K562 (cell line): Measurements from ENCODE around the gene SGMS1. TPM values are rescaled to one million over a fixed set of nuclear protein-coding genes. Genes with fewer than 3 reads are reported as not detected.
A peak's percentile ranks its signal among the peaks of the same experiment; 100 is the strongest.

Experiments
- JUND ChIP-seq, 2 experiments: IDR thresholded peaks; 2 replicates in 1 of 2; 3 replicates in 1 of 2; pipeline ENCODE4 v1.6.1; 2011; ENCODE audit warnings: borderline replicate concordance in 2 of 2, low read depth in 2 of 2, low read length in 2 of 2, improper control_type of control experiment in 1 of 2, missing biosample characterization in 1 of 2, missing genetic modification characterization in 1 of 2, missing genetic modification reagents in 1 of 2
- MGA ChIP-seq: fragments of 450-650 bp; IDR thresholded peaks from 2 replicates; pipeline ENCODE4 v1.6.1; 2016; ENCODE audit warnings: mild to moderate bottlenecking, moderate library complexity
- PCBP1 ChIP-seq: fragments of 200-400 bp; formaldehyde crosslinking; IDR thresholded peaks from 2 replicates; pipeline ENCODE4 v1.6.1; 2018; ENCODE audit warnings: mild to moderate bottlenecking, low read depth, low read length; ENCODE audit not compliant: poor library complexity, severe bottlenecking
- SMARCA4 ChIP-seq: fragments of 450-650 bp; IDR thresholded peaks from 2 replicates; pipeline ENCODE4 v1.6.1; 2016
- TAF9B ChIP-seq: fragments of 450-650 bp; IDR thresholded peaks from 2 replicates; pipeline ENCODE4 v1.6.1; 2018; ENCODE audit warnings: mild to moderate bottlenecking; ENCODE audit not compliant: partially characterized antibody
- ZBTB2 ChIP-seq: fragments of 450-650 bp; IDR thresholded peaks from 2 replicates; pipeline ENCODE4 v1.6.1; 2016; ENCODE audit warnings: antibody characterized with exemption
- ZNF274 ChIP-seq: IDR thresholded peaks from 2 replicates; pipeline ENCODE4 v1.6.1; 2011; ENCODE audit warnings: low read depth, mild to moderate bottlenecking, low read length, moderate library complexity, borderline replicate concordance
- ZNF609 ChIP-seq: sonication (generic); formaldehyde crosslinking; IDR thresholded peaks from 2 replicates; pipeline ENCODE4 v1.8.1; 2023; ENCODE audit warnings: missing genetic modification reagents, mild to moderate bottlenecking, borderline replicate concordance
- polyA plus RNA-seq, 8 experiments: library from polyadenylated mRNA; depleted of rRNA in 4 of 8; stranded (reverse) in 5 of 8; unstranded in 3 of 8; fragments of >200 nt; fragmentation: Nextera tagmentation in 2 of 8; fragmentation: Illumina TruSeq in 1 of 8; extraction: Ambion mirVana in 2 of 8; extraction: Trizol in 1 of 8; gene quantifications; 2 replicates each; pipeline versions ENCODE4 v1.2.1 to v1.2.3, GENCODE V29; 2011 to 2014; ENCODE audit warnings: inconsistent platforms in 1 of 8, missing spikeins in 1 of 8
- total RNA-seq, 7 experiments: library from RNA; depleted of rRNA in 6 of 7; stranded (reverse); fragments of >200 nt in 6 of 7; fragmentation: Illumina TruSeq in 2 of 7; extraction: Trizol in 2 of 7; gene quantifications; 2 replicates each; pipeline versions ENCODE4 v1.2.1 to v1.2.3, GENCODE V29; 2011 to 2021; ENCODE audit warnings: low replicate concordance in 1 of 7

SGMS1 gene
- total and polyA plus RNA-seq, 9 of the 15 experiments (the other 6 are each of a cell fraction or from before 2014, with no cell fraction given) = 22.6 to 232 (median 82.2) TPM

- TF ChIP-seq ZNF609 (CRISPR knock-in tag) (no peak), PCBP1 (no peak), ZNF274 (no peak), TAF9B (no peak), MGA (no peak), JUND (IDR thresholded peaks at IDR 0.05; ENCODE audit: borderline replicate concordance, low read depth, low read length) (0 out of 2 replicates have a peak, but pooled peaks have one; percentile 19), JUND (tag; IDR thresholded peaks at IDR 0.05; ENCODE audit: borderline replicate concordance, low read depth, low read length) (no peak), SMARCA4 (peak; percentile 41; the same call in 1 of the 2 replicates), ZBTB2 (no peak)
Measured at GRCh38 chr10:50540069-50540825, 83.5 kb downstream of the SGMS1 start (continued).
